ENCODE results near the gene DOCK2. TPM values are rescaled to one million over a fixed set of nuclear protein-coding genes. Genes with fewer than 3 reads are reported as not detected.
A peak's percentile ranks its signal among the peaks of the same experiment; 100 is the strongest.

Gene DOCK2
- total and polyA plus RNA-seq, 2 of the 8 experiments (the other 6 are each of a cell fraction or from before 2014, with no cell fraction given) = 3.9 to 5.7 TPM

- 96% methylated on average over 5 of the region's 5 CpGs; no CpG with 5 or more reads in 1 of the 2 experiments for WGBS, 2 experiments (ENCODE audit: extremely low coverage in 1 of 2, insufficient coverage in 1 of 2, insufficient read length in 1 of 2, insufficient replicate concordance in 2 of 2, low coverage in 1 of 2, low lambda C conversion rate in 2 of 2, missing lambda C conversion rate in 1 of 2)
- H3K23me2 ChIP-seq (ENCODE audit: low read depth, low read length) = 0 out of 2 replicates have a peak, but pooled peaks cover 1% of the 10 kb centered on the region
- POLR2A ChIA-PET (ENCODE audit: partially characterized antibody) = interaction anchor here (0.9 kb wide), 1 partner anchor 45 kb away, joined by 3 read pairs; no protein-coding TSS in a partner anchor
- no peak for DNase-seq (ENCODE audit: low read depth in 1 of 2, low spot score in 2 of 2)
- H2BK20ac ChIP-seq (ENCODE audit: low read length) = no peak overlapping the region
- no peak overlapping the region for H2AFZ ChIP-seq (ENCODE audit: low read length)
- peak overlapping the region; percentile 81; the same call in 1 of the 2 replicates for H2BK12ac ChIP-seq (ENCODE audit: low read depth, low read length)
- H3K27ac ChIP-seq (ENCODE audit: low read depth, low read length) = no peak overlapping the region
- H3K9ac ChIP-seq (replicated peaks in 1 of 4; ENCODE audit: extremely low read depth in 1 of 4, low read depth in 3 of 4, low read length in 3 of 4) = no peak overlapping the region
- CTCF ChIA-PET (ENCODE audit: partially characterized antibody) = interaction anchor here (0.7 to 3.8 kb wide), 5 partner anchors 9 to 170 kb away, joined by 3 to 18 read pairs (median 4); partner anchors contain the start of gene INSYN2B
- no peak overlapping the region; the same call in 1 of the 2 replicates for H2AK5ac ChIP-seq (ENCODE audit: low read depth, low read length)
- H4K5ac ChIP-seq (ENCODE audit: insufficient read length, low read depth, low read length) = no peak overlapping the region
- H3K18ac ChIP-seq (ENCODE audit: extremely low read depth, low read length) = 0 out of 2 replicates have a peak overlapping the region, but pooled peaks have one; percentile 0
- no peak overlapping the region for H4K91ac ChIP-seq (replicated peaks; ENCODE audit: insufficient read length, low read length)
- H3K27me3 ChIP-seq (replicated peaks in 1 of 4; ENCODE audit: control insufficient read depth in 3 of 4, extremely low read depth in 1 of 4, insufficient read depth in 3 of 4, low read length in 3 of 4) = peaks cover 0 to 2% (median 0%) of the 10 kb centered on the region in 4 experiments; a peak in 1 of 7 replicates
- no peak overlapping the region for H3K4me2 ChIP-seq (ENCODE audit: insufficient read depth in 1 of 2, low read depth in 2 of 2, low read length in 2 of 2)
- H4K8ac ChIP-seq (ENCODE audit: extremely low read depth, insufficient read depth, low read length) = no peak overlapping the region
- H3K36me3 ChIP-seq (ENCODE audit: control insufficient read depth in 2 of 4, insufficient read depth in 4 of 4, low read length in 3 of 4) = no peaks in the 10 kb centered on the region
- H3K14ac ChIP-seq (ENCODE audit: insufficient read length) = no peak overlapping the region
- no peaks in the 10 kb centered on the region for H3K79me1 ChIP-seq (ENCODE audit: low read depth, low read length)
- H3K56ac ChIP-seq (replicated peaks; ENCODE audit: insufficient read length, low read depth, low read length) = no peak overlapping the region
- no peaks in the 10 kb centered on the region for H4K20me1 ChIP-seq (replicated peaks in 1 of 2; ENCODE audit: control insufficient read depth in 1 of 2, insufficient read depth in 2 of 2, low read length in 2 of 2)
- H2BK120ac ChIP-seq (replicated peaks; ENCODE audit: low read depth, low read length) = no peak overlapping the region
- no peak overlapping the region for H2BK15ac ChIP-seq (ENCODE audit: low read length)
- no peak overlapping the region for H3K23ac ChIP-seq (ENCODE audit: insufficient read length)
- no peaks in the 10 kb centered on the region for H3K79me2 ChIP-seq (ENCODE audit: control insufficient read depth in 1 of 2, insufficient read depth in 2 of 2, low read length in 2 of 2)
- no peak for FAIRE-seq
- H3K9me3 ChIP-seq (ENCODE audit: insufficient read depth in 2 of 2, low read depth in 1 of 2, low read length in 1 of 2) = no peaks in the 10 kb centered on the region
- H3K4me1 ChIP-seq (replicated peaks in 1 of 4; ENCODE audit: control insufficient read depth in 3 of 4, insufficient read depth in 4 of 4, low read length in 3 of 4) = peaks cover 2 to 33% (median 24%) of the 10 kb centered on the region in 4 experiments
- H3K4ac ChIP-seq (replicated peaks; ENCODE audit: insufficient read length, low read depth, low read length) = no peak overlapping the region
- H2BK5ac ChIP-seq (ENCODE audit: low read depth, low read length) = no peak overlapping the region
- no peak overlapping the region for H3K4me3 ChIP-seq (ENCODE audit: extremely low read depth in 1 of 4, insufficient read depth in 2 of 4, low read depth in 3 of 4, low read length in 4 of 4)
- TF ChIP-seq SP4 (IDR thresholded peaks at IDR 0.05; ENCODE audit: low read length) (no peak), CHD1 (IDR thresholded peaks at IDR 0.05; ENCODE audit: low read depth, low read length) (no peak)
These were observed 173.4 kb downstream of the DOCK2 start for GRCh38 chr5:169810524-169810923.
